ENCODE results near the gene DOCK2.
A peak's percentile ranks its signal among the peaks of the same experiment; 100 is the strongest.

GRCh38 chr5:169934990-169935389, 297.9 kb downstream of the DOCK2 start:
- TF ChIP-seq EP300 (IDR thresholded peaks at IDR 0.05; ENCODE audit: borderline replicate concordance in 1 of 2, low read depth in 1 of 2, low read length in 1 of 2) (peak; percentile 31 to 44; a peak in 2 of 4 replicates), MAX (IDR thresholded peaks at IDR 0.05; ENCODE audit: low read depth) (peak; percentile 42; the same call in 1 of the 2 replicates), CTCF (IDR thresholded peaks at IDR 0.05) (no peak), USF1 (IDR thresholded peaks at IDR 0.05; ENCODE audit: borderline replicate concordance, low read depth) (no peak), FOXJ3 (CRISPR knock-in tag; IDR thresholded peaks at IDR 0.05) (no peak), RCOR1 (IDR thresholded peaks at IDR 0.05; ENCODE audit: low read length) (no peak; the same call in 1 of the 2 replicates)

Measured in SK-N-SH (cell line).